Type B pancreatic cell (in vitro differentiated cells): ENCODE measurements around the gene DLX2. TPM values are rescaled to one million over a fixed set of nuclear protein-coding genes. Genes with fewer than 3 reads are reported as not detected.

Source experiments
- DNase-seq: peaks from one replicate; pipeline ENCODE4 v3.0.0; 2021; ENCODE audit warnings: mixed read lengths; ENCODE audit not compliant: unreplicated experiment; ENCODE audit errors: extremely low spot score
- H3K27ac Mint-ChIP-seq: 2 replicates; pipeline ENCODE4 v1.8.0; 2021; ENCODE audit warnings: mild to moderate bottlenecking, mixed read lengths
- H3K27me3 Mint-ChIP-seq: 2 replicates; pipeline ENCODE4 v1.8.0; 2021; ENCODE audit warnings: mixed read lengths
- H3K36me3 Mint-ChIP-seq: 2 replicates; pipeline ENCODE4 v1.8.0; 2021; ENCODE audit warnings: mixed read lengths
- H3K4me1 Mint-ChIP-seq: one replicate; pipeline ENCODE4 v1.8.0; 2021; ENCODE audit warnings: mixed read lengths; ENCODE audit not compliant: unreplicated experiment
- H3K4me3 Mint-ChIP-seq: 2 replicates; pipeline ENCODE4 v1.8.0; 2021; ENCODE audit warnings: mild to moderate bottlenecking, mixed read lengths
- H3K9me3 Mint-ChIP-seq: 2 replicates; pipeline ENCODE4 v1.8.0; 2021; ENCODE audit warnings: mixed read lengths
- CTCF ChIP-seq: fragments of 200-600 bp; sonication (generic); conservative IDR thresholded peaks from 2 replicates; pipeline ENCODE4 v1.5.0; 2021; ENCODE audit warnings: antibody characterized with exemption, mild to moderate bottlenecking
- total RNA-seq: library from RNA; stranded (reverse); gene quantifications from 2 replicates; pipeline ENCODE4 v1.2.1, GENCODE V29; 2021; ENCODE audit warnings: low replicate concordance

Gene DLX2
- total RNA-seq, 1 donor from 2014 or later, result 6.9 TPM

- no peak overlapping the region for H3K27ac Mint-ChIP-seq
- H3K36me3 Mint-ChIP-seq, result peaks cover 3% of the 10 kb centered on the region
- H3K27me3 Mint-ChIP-seq, result peaks cover 95% of the 10 kb centered on the region
- peak overlapping the region; percentile 69 for H3K4me3 Mint-ChIP-seq
- TF ChIP-seq CTCF, result no peak
- no peak for DNase-seq
- peaks cover 23% of the 10 kb centered on the region for H3K4me1 Mint-ChIP-seq
- no peaks in the 10 kb centered on the region for H3K9me3 Mint-ChIP-seq
Observed at GRCh38 chr2:172090044-172090961, 12.4 kb downstream of the DLX2 start.

GRCh38 chr2:172089633-172090032, 13.1 kb downstream of the DLX2 start:
- TF ChIP-seq CTCF, result no peak
- Mint-ChIP-seq H3K27me3 (peaks cover 96% of the 10 kb centered on the region), H3K9me3 (no peaks in the 10 kb centered on the region), H3K27ac (no peak overlapping the region), H3K4me1 (peaks cover 24% of the 10 kb centered on the region), H3K4me3 (no peak overlapping the region), H3K36me3 (peaks cover 3% of the 10 kb centered on the region)
- DNase-seq, result no peak

- no peak for TF ChIP-seq CTCF
- Mint-ChIP-seq H3K27ac (no peak overlapping the region), H3K4me1 (peaks cover 24% of the 10 kb centered on the region), H3K9me3 (no peaks in the 10 kb centered on the region), H3K36me3 (peaks cover 3% of the 10 kb centered on the region), H3K27me3 (peaks cover 99% of the 10 kb centered on the region), H3K4me3 (no peak overlapping the region)
- DNase-seq, result no peak
Observed at GRCh38 chr2:172089005-172089504, 13.6 kb downstream of the DLX2 start.

- Mint-ChIP-seq H3K27me3 (peaks cover 99% of the 10 kb centered on the region), H3K4me3 (peak overlapping the region; percentile 92), H3K36me3 (peaks cover 3% of the 10 kb centered on the region), H3K9me3 (no peaks in the 10 kb centered on the region), H3K4me1 (peaks cover 24% of the 10 kb centered on the region), H3K27ac (peak overlapping the region; percentile 43)
- DNase-seq, result no peak
- TF ChIP-seq CTCF, result no peak
Observed at GRCh38 chr2:172088245-172089004, 14.3 kb downstream of the DLX2 start.

- H3K36me3 Mint-ChIP-seq, result peaks cover 3% of the 10 kb centered on the region
- H3K27ac Mint-ChIP-seq, result peak overlapping the region; percentile 43
- TF ChIP-seq CTCF, result no peak
- H3K4me1 Mint-ChIP-seq, result peaks cover 24% of the 10 kb centered on the region
- DNase-seq, result no peak
- H3K27me3 Mint-ChIP-seq, result peaks cover 99% of the 10 kb centered on the region
- H3K9me3 Mint-ChIP-seq, result no peaks in the 10 kb centered on the region
- H3K4me3 Mint-ChIP-seq, result peak overlapping the region; percentile 92
Observed at GRCh38 chr2:172087780-172088244, 14.9 kb downstream of the DLX2 start.
